Nephron (organoid): ENCODE data around the gene FAM168B.

Experiments used
- H3K27ac Mint-ChIP-seq, 3 experiments: 2 replicates each; pipeline ENCODE4 v1.8.0; 2020; ENCODE audit warnings: mixed read lengths in 3 of 3, mild to moderate bottlenecking in 2 of 3, moderate library complexity in 1 of 3
- H3K27me3 Mint-ChIP-seq: 2 replicates; pipeline ENCODE4 v1.8.0; 2021; ENCODE audit warnings: low read depth, mild to moderate bottlenecking, moderate library complexity, mixed read lengths
- H3K36me3 Mint-ChIP-seq: 2 replicates; pipeline ENCODE4 v1.8.0; 2020; ENCODE audit warnings: low read depth, mixed read lengths
- H3K4me1 Mint-ChIP-seq: 2 replicates; pipeline ENCODE4 v1.8.0; 2020; ENCODE audit warnings: mixed read lengths
- H3K4me3 Mint-ChIP-seq, 3 experiments: 2 replicates each; pipeline ENCODE4 v1.8.0; 2020; ENCODE audit warnings: mild to moderate bottlenecking in 3 of 3, mixed read lengths in 3 of 3, moderate library complexity in 2 of 3
- H3K9me3 Mint-ChIP-seq: 2 replicates; pipeline ENCODE4 v1.8.0; 2020; ENCODE audit warnings: mixed read lengths
- TF ChIP-seq, protein P1 (sequence below), 3 experiments: fragments of 200-600 bp; sonication (generic); IDR thresholded peaks; one replicate each; pipeline ENCODE4 v1.5.0; 2021; ENCODE audit warnings: antibody characterized with exemption in 3 of 3; ENCODE audit not compliant: unreplicated experiment in 3 of 3

FAM168B gene, protein sequence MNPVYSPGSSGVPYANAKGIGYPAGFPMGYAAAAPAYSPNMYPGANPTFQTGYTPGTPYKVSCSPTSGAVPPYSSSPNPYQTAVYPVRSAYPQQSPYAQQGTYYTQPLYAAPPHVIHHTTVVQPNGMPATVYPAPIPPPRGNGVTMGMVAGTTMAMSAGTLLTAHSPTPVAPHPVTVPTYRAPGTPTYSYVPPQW

DNA sequence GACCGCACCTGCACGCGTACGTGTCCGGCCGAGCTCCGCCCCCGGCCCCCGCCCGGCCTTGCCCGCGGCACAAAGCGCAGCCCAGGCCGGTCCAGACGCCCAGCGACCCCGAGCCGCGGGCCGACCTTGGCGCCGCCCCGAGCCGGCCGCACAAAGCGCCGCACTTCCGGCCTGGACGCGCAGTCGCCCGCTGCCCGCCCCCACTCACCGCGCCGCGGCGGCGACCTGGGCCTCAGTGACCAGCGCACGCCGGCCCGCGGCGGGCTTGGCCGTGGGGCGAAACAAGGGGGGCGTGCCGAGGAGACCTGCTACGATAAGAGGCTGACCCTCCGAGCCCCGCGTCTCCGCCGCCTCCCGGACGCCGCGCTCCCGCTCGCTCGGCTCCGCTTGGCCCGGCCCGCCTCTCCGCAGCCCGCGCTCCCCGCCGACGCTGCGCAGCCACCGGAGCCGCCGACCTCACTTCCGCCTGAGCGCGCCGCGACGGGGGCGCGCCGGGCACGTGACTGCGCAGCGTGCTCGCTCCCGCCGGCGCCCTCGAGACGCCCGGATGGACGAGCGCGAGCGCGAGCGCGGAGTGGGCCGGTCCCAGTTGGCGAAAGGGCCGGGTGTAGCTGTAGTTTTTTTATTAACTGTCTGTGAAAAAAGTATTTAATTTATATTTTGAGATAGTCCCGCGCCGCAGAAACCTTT, at the start of gene FAM168B:
FAM168B (minus strand) TSS at position 455 of the 690 bp plus-strand sequence. CDS start 10,814 bp downstream, outside the sequence.
- peaks cover 17% of the 10 kb centered on the region for H3K36me3 Mint-ChIP-seq
- H3K27ac Mint-ChIP-seq: peak within 1 kb of the TSS; percentile 98 to 99 (median 98)
- TF ChIP-seq, protein P1, sequence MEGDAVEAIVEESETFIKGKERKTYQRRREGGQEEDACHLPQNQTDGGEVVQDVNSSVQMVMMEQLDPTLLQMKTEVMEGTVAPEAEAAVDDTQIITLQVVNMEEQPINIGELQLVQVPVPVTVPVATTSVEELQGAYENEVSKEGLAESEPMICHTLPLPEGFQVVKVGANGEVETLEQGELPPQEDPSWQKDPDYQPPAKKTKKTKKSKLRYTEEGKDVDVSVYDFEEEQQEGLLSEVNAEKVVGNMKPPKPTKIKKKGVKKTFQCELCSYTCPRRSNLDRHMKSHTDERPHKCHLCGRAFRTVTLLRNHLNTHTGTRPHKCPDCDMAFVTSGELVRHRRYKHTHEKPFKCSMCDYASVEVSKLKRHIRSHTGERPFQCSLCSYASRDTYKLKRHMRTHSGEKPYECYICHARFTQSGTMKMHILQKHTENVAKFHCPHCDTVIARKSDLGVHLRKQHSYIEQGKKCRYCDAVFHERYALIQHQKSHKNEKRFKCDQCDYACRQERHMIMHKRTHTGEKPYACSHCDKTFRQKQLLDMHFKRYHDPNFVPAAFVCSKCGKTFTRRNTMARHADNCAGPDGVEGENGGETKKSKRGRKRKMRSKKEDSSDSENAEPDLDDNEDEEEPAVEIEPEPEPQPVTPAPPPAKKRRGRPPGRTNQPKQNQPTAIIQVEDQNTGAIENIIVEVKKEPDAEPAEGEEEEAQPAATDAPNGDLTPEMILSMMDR (IDR thresholded peaks at IDR 0.05; ENCODE audit: unreplicated experiment in 3 of 3): no peak
- H3K4me3 Mint-ChIP-seq: peak within 1 kb of the TSS; percentile 88 to 99 (median 95)
- H3K4me1 Mint-ChIP-seq: peaks cover 18% of the 10 kb centered on the region
- no peaks in the 10 kb centered on the region for H3K9me3 Mint-ChIP-seq
- no peaks in the 10 kb centered on the region for H3K27me3 Mint-ChIP-seq

GRCh38 chr2:131142849-131143248, 49.6 kb upstream of the FAM168B start:
- TF ChIP-seq, protein P1 (IDR thresholded peaks at IDR 0.05; ENCODE audit: unreplicated experiment in 3 of 3): no peak
- Mint-ChIP-seq H3K9me3 (no peaks in the 10 kb centered on the region), H3K27me3 (no peaks in the 10 kb centered on the region), H3K27ac (no peak overlapping the region), H3K4me3 (no peak overlapping the region), H3K36me3 (peaks cover 59% of the 10 kb centered on the region), H3K4me1 (no peaks in the 10 kb centered on the region)

GRCh38 chr2:131140581-131140980, 47.3 kb upstream of the FAM168B start:
- TF ChIP-seq, protein P1 (IDR thresholded peaks at IDR 0.05; ENCODE audit: unreplicated experiment in 3 of 3): no peak
- Mint-ChIP-seq H3K27me3 (no peaks in the 10 kb centered on the region), H3K27ac (no peak overlapping the region), H3K9me3 (no peaks in the 10 kb centered on the region), H3K4me1 (no peaks in the 10 kb centered on the region), H3K36me3 (peaks cover 73% of the 10 kb centered on the region), H3K4me3 (no peak overlapping the region)

DNA sequence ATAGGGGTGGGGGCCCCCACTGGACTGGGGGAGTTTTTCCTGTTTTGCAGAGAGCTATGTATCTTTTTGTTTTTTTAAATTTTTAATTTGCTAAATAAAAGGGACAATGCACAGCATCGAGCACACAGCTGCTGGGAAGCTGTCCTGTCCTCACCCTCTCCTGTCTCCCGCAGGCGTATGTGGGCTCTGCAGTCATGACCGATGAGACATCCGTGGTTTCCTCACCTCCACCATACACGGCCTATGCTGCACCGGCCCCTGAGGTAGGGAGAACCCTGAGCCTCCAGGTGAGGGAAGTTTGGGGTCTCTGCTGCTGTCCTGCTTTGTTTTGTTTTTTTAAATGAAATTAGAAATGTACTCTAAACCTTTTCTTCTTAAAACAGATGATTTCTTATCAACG, 39.5 kb upstream of the FAM168B start:
- Mint-ChIP-seq H3K36me3 (peaks cover 79% of the 10 kb centered on the region), H3K27me3 (no peaks in the 10 kb centered on the region), H3K4me1 (no peaks in the 10 kb centered on the region), H3K27ac (no peak overlapping the region), H3K4me3 (no peak overlapping the region), H3K9me3 (no peaks in the 10 kb centered on the region)
- TF ChIP-seq, protein P1 (IDR thresholded peaks at IDR 0.05; ENCODE audit: unreplicated experiment in 3 of 3): no peak

GRCh38 chr2:131130298-131130596, 37.0 kb upstream of the FAM168B start:
- Mint-ChIP-seq H3K36me3 (peaks cover 86% of the 10 kb centered on the region), H3K9me3 (no peaks in the 10 kb centered on the region), H3K27ac (no peak overlapping the region), H3K4me1 (peaks cover 19% of the 10 kb centered on the region), H3K27me3 (no peaks in the 10 kb centered on the region), H3K4me3 (no peak overlapping the region)
- TF ChIP-seq, protein P1 (IDR thresholded peaks at IDR 0.05; ENCODE audit: unreplicated experiment in 3 of 3): no peak

GRCh38 chr2:131127981-131128380, 34.7 kb upstream of the FAM168B start:
- Mint-ChIP-seq H3K9me3 (no peaks in the 10 kb centered on the region), H3K27ac (no peak overlapping the region), H3K4me3 (no peak overlapping the region), H3K36me3 (peaks cover 73% of the 10 kb centered on the region), H3K4me1 (peaks cover 28% of the 10 kb centered on the region), H3K27me3 (no peaks in the 10 kb centered on the region)
- TF ChIP-seq, protein P1 (IDR thresholded peaks at IDR 0.05; ENCODE audit: unreplicated experiment in 3 of 3): no peak
